Thyroid gland (tissue), 4 donors: Measurements from ENCODE around the gene NAP1L4.

Source experiments
- CTCF ChIP-seq, 6 experiments: fragments of 200-600 bp in 3 of 6; fragments of 450-650 bp in 3 of 6; sonication (generic) in 3 of 6; IDR thresholded peaks; one replicate each; pipeline ENCODE4 v1.5.1; 2016 to 2019; ENCODE audit warnings: antibody characterized with exemption in 6 of 6, mild to moderate bottlenecking in 2 of 6, inconsistent platforms in 1 of 6, moderate library complexity in 1 of 6
- POLR2A ChIP-seq, 2 donors: fragments of 450-650 bp; IDR thresholded peaks; one replicate each; pipeline ENCODE4 v1.6.1; 2017; ENCODE audit warnings: antibody characterized with exemption in 2 of 2, mild to moderate bottlenecking in 2 of 2, moderate library complexity in 1 of 2

GRCh38 chr11:2926611-2927051 lies 65.5 kb downstream of the NAP1L4 start:
- TF ChIP-seq POLR2A (IDR thresholded peaks at IDR 0.05) = no peak
- TF ChIP-seq CTCF (IDR thresholded peaks at IDR 0.05) = no peak
